LNCaP clone FGC (cell line): ENCODE data around the gene HOXC10.

Experiments used
- DNase-seq: peaks from one replicate; pipeline ENCODE4 v3.0.0-alpha.2; 2011; ENCODE audit warnings: low read depth
- H3K4me3 ChIP-seq: 2 replicates; pipeline ENCODE4 v1.5.1; 2011; ENCODE audit warnings: mild to moderate bottlenecking, low read depth, low read length, control low read depth
- CTCF ChIP-seq: IDR thresholded peaks from 2 replicates; pipeline ENCODE4 v1.5.1; 2012; ENCODE audit warnings: mild to moderate bottlenecking; ENCODE audit not compliant: control insufficient read depth, insufficient read depth; ENCODE audit errors: extremely low read depth

The HOXC10 gene

GRCh38 chr12:54025499-54026405, 40.8 kb downstream of the HOXC10 start:
- DNase-seq: no peak
- no peak overlapping the region for H3K4me3 ChIP-seq
- no peak for TF ChIP-seq CTCF

- no peak overlapping the region for H3K4me3 ChIP-seq
- no peak for DNase-seq
- no peak for TF ChIP-seq CTCF
Observed at GRCh38 chr12:54026640-54027441, 41.9 kb downstream of the HOXC10 start.

GRCh38 chr12:54027442-54027786, 42.5 kb downstream of the HOXC10 start:
- no peak for TF ChIP-seq CTCF
- H3K4me3 ChIP-seq: no peak overlapping the region
- DNase-seq: no peak

- no peak for TF ChIP-seq CTCF
- H3K4me3 ChIP-seq: peak within 1 kb of the TSS; percentile 60
- no peak for DNase-seq
Observed at GRCh38 chr12:54028314-54029201, 43.6 kb downstream of the HOXC10 start, which contains the start of gene HOXC6. Gene HOXC6 (plus strand): TSS chr12:54028440. CDS start chr12:54028522, 82 bp downstream.

GRCh38 chr12:54029529-54030441, 44.8 kb downstream of the HOXC10 start:
- DNase-seq: no peak
- no peak for TF ChIP-seq CTCF
- no peak overlapping the region for H3K4me3 ChIP-seq
